Ishikawa (cell line): ENCODE results near the gene ALOX12B.

Source experiments
- CEBPB ChIP-seq: IDR thresholded peaks from 2 replicates; pipeline ENCODE4 v1.6.1; 2012
- CREB1 ChIP-seq: IDR thresholded peaks from 2 replicates; pipeline ENCODE4 v1.6.1; 2012; ENCODE audit warnings: low read depth
- EGR1 ChIP-seq: IDR thresholded peaks from 2 replicates; pipeline ENCODE4 v1.6.1; 2012
- EP300 ChIP-seq: IDR thresholded peaks from 2 replicates; pipeline ENCODE4 v1.6.1; 2012; ENCODE audit warnings: borderline replicate concordance
- FOXM1 ChIP-seq: IDR thresholded peaks from 2 replicates; pipeline ENCODE4 v1.6.1; 2012; ENCODE audit warnings: low read depth, borderline replicate concordance
- NFIC ChIP-seq: IDR thresholded peaks from 2 replicates; pipeline ENCODE4 v1.6.1; 2012
- RAD21 ChIP-seq: IDR thresholded peaks from 2 replicates; pipeline ENCODE4 v1.6.1; 2012; ENCODE audit warnings: low read depth
- TAF1 ChIP-seq: IDR thresholded peaks from 2 replicates; pipeline ENCODE4 v1.6.1; 2012; ENCODE audit warnings: low read depth, mild to moderate bottlenecking
- TCF12 ChIP-seq: IDR thresholded peaks from 2 replicates; pipeline ENCODE4 v1.6.1; 2012; ENCODE audit warnings: low read depth
- TEAD4 ChIP-seq: IDR thresholded peaks from 2 replicates; pipeline ENCODE4 v1.6.1; 2012
- YY1 ChIP-seq: IDR thresholded peaks from 2 replicates; pipeline ENCODE4 v1.6.1; 2012; ENCODE audit warnings: low read depth
- ZBTB7A ChIP-seq: IDR thresholded peaks from 2 replicates; pipeline ENCODE4 v1.6.1; 2012; ENCODE audit warnings: low read depth
- TF ChIP-seq, protein P1 (sequence below): IDR thresholded peaks from 2 replicates; pipeline ENCODE4 v1.6.1; 2012
- TF ChIP-seq, protein P2 (sequence below): IDR thresholded peaks from 2 replicates; pipeline ENCODE4 v1.6.1; 2012
- TF ChIP-seq, protein P3 (sequence below): IDR thresholded peaks from 2 replicates; pipeline ENCODE4 v1.6.1; 2012; ENCODE audit warnings: low read depth, mild to moderate bottlenecking

ALOX12B gene

DNA sequence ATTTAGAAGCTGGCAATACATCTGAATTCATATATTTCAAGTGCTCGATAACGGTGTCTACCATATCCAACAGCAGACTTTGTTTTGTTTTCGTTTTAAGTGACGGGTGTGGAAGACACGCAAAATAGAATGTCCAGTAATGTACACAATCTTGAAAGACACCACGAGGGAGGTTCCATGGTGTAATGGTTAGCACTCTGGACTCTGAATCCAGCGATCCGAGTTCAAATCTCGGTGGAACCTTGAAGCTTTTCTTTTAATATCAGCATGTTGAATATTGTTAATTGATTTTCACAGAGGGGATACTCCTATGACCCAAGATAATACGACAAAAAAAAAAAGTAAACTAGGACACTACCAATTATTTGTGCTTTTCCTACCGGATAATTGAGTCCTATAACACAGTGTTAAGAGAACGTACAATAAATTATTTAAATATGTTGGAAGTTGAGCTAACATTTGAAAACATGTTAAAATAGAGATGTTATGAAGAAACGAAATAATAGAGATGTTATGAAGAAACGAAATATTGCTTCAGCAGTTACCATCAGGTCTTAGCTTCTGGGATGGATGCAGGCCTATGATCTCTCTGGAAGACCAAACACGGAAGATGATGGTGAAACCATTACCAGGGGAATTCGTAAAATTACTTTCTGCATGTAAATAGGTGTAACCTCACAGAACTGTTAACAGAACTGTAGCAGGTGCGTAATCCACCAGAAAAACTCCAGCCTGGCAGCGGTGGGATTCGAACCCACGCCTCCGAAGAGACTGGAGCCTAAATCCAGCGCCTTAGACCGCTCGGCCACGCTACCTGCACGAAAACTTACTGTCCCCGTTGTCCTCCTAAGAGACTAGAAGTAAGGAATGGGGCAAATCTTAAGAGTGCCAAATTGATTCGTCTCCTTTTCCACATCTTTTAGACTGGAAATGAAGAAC lies 32.3 kb upstream of the ALOX12B start:
- TF ChIP-seq, protein P1, sequence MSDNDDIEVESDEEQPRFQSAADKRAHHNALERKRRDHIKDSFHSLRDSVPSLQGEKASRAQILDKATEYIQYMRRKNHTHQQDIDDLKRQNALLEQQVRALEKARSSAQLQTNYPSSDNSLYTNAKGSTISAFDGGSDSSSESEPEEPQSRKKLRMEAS = peak; percentile 46; the same call in 1 of the 2 replicates
- TF ChIP-seq TCF12 = peak; percentile 24; the same call in 1 of the 2 replicates
- TF ChIP-seq EGR1 = no peak
- TF ChIP-seq, protein P2, sequence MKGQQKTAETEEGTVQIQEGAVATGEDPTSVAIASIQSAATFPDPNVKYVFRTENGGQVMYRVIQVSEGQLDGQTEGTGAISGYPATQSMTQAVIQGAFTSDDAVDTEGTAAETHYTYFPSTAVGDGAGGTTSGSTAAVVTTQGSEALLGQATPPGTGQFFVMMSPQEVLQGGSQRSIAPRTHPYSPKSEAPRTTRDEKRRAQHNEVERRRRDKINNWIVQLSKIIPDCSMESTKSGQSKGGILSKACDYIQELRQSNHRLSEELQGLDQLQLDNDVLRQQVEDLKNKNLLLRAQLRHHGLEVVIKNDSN = 0 out of 2 replicates have a peak, but pooled peaks have one; percentile 6
- no peak for TF ChIP-seq YY1
- TF ChIP-seq FOXM1 = peak; percentile 34; the same call in 1 of the 2 replicates
- TF ChIP-seq CEBPB = peak; percentile 62; the same call in 1 of the 2 replicates
- peak; percentile 10; the same call in 1 of the 2 replicates for TF ChIP-seq NFIC
- no peak; the same call in 1 of the 2 replicates for TF ChIP-seq EP300
- TF ChIP-seq RAD21 = no peak
- no peak for TF ChIP-seq TAF1
- no peak for TF ChIP-seq ZBTB7A
- TF ChIP-seq TEAD4 = peak; percentile 95
- TF ChIP-seq CREB1 = 0 out of 2 replicates have a peak, but pooled peaks have one; percentile 24
- TF ChIP-seq, protein P3, sequence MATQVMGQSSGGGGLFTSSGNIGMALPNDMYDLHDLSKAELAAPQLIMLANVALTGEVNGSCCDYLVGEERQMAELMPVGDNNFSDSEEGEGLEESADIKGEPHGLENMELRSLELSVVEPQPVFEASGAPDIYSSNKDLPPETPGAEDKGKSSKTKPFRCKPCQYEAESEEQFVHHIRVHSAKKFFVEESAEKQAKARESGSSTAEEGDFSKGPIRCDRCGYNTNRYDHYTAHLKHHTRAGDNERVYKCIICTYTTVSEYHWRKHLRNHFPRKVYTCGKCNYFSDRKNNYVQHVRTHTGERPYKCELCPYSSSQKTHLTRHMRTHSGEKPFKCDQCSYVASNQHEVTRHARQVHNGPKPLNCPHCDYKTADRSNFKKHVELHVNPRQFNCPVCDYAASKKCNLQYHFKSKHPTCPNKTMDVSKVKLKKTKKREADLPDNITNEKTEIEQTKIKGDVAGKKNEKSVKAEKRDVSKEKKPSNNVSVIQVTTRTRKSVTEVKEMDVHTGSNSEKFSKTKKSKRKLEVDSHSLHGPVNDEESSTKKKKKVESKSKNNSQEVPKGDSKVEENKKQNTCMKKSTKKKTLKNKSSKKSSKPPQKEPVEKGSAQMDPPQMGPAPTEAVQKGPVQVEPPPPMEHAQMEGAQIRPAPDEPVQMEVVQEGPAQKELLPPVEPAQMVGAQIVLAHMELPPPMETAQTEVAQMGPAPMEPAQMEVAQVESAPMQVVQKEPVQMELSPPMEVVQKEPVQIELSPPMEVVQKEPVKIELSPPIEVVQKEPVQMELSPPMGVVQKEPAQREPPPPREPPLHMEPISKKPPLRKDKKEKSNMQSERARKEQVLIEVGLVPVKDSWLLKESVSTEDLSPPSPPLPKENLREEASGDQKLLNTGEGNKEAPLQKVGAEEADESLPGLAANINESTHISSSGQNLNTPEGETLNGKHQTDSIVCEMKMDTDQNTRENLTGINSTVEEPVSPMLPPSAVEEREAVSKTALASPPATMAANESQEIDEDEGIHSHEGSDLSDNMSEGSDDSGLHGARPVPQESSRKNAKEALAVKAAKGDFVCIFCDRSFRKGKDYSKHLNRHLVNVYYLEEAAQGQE = no peak

DNA sequence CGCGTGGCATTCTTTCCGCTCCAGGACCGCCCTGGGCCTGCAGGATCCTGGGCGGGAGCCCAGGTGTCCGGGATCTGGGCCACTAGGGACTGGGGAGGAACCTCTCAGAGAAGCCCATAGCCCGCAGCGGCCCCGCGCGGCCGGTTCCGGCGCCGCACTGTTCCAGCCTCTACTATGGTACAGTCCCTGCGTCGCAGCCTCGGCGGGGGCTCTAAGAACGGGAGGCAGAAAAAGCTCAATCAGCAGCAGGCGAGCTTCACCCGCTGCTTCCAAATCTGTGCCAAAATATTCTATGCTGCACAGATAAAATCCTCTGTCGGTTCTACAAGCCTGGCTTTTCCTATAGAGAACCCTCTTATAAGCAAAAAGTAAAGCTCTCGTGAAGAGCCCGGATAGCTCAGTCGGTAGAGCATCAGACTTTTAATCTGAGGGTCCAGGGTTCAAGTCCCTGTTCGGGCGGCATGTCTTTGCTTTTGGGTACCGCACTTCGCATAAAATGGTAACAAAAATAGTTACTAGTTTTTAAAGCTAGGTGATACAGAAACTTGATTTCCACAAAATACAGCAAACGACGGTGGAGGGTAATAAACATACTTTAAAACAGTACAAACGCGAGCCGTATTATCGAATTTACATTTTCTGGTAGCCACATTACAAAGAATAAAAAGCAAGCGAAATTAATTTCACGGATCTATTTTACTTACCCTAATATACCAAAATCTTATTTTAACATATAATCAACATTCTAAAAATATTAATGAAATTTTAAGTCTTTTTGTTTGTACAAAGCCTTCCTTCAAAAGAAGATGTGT lies 31.5 kb upstream of the ALOX12B start:
- TF ChIP-seq TAF1 (peak; percentile 44; the same call in 1 of the 2 replicates), ZBTB7A (no peak), TEAD4 (peak; percentile 87), FOXM1 (no peak), RAD21 (peak; percentile 53; the same call in 1 of the 2 replicates), YY1 (no peak), CEBPB (0 out of 2 replicates have a peak, but pooled peaks have one; percentile 43), NFIC (peak; percentile 12; the same call in 1 of the 2 replicates)
- TF ChIP-seq, protein P1 = peak; percentile 30

DNA sequence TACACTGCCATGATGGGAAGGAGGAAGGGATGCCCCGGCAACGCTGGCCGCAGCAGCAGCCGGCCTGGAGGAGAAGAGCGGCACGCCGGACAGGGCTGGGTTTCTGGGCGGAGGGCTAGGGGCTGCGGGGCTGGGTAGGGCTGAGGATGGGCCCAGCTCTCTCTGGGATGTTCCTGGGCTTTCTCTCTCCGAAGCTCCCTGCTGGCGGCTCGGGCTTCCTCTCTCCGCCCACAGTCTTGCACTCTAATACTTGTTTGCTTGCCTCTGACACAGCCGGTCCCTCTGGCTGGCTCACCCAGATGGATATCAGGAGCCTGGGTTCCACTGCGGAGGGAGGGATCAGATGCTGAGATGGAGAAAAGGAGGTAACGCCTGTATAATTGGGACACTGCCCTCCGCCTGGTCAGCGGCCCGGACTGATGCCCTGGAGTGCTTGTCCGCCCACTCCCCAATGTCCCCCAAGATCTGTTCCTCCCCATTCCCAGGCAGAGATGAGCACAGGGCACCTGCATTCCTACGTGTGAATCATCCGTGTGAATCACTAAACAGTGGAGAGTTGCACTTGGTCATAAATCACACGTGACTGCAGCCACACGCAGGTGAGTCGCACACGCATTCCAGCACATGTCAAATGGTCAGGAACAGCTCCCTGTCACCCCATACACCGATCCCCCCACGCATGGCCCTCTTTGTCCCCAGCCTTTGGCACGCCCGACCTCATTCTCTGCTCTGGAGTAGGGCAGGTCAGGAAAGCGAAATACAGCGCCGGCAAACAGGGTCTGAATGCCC lies 30.7 kb upstream of the ALOX12B start, which contains the start of gene ALOXE3:
TSS of gene ALOXE3 (minus strand) at position 535 of the 789 bp plus-strand sequence. CDS start at position 11, 524 bp downstream.
- peak; percentile 59 for TF ChIP-seq TEAD4
- TF ChIP-seq CEBPB = no peak
- TF ChIP-seq FOXM1 = no peak
- TF ChIP-seq RAD21 = no peak
- TF ChIP-seq CREB1 = no peak
- TF ChIP-seq, protein P3 = no peak
- TF ChIP-seq TAF1 = no peak
- TF ChIP-seq, protein P1 = peak; percentile 68
- TF ChIP-seq, protein P2 = peak; percentile 73
- TF ChIP-seq EP300 = no peak
- no peak for TF ChIP-seq ZBTB7A
- no peak for TF ChIP-seq YY1
- TF ChIP-seq EGR1 = no peak
- TF ChIP-seq TCF12 = no peak
- TF ChIP-seq NFIC = no peak
